T-helper 2 cell (primary cell): ENCODE data around the gene TMEM97.

Experiments used
- DNase-seq, 5 experiments: peaks; one replicate each; pipeline versions ENCODE4 v3.0.0 to v3.0.0-alpha.2; 2012 to 2022

The TMEM97 gene

GRCh38 chr17:28317099-28317965, 1.7 kb upstream of the TMEM97 start:
- no peak for DNase-seq

GRCh38 chr17:28317966-28318758, 838 bp upstream of the TMEM97 start:
- no peak for DNase-seq

GRCh38 chr17:28319598-28319935, 567 bp downstream of the TMEM97 start:
- DNase-seq: no peak

- DNase-seq: no peak
Measured at GRCh38 chr17:28320215-28321061, 1.4 kb downstream of the TMEM97 start.

GRCh38 chr17:28324267-28324745, 5.3 kb downstream of the TMEM97 start:
- DNase-seq: no peak

GRCh38 chr17:28324781-28325180, 5.8 kb downstream of the TMEM97 start:
- DNase-seq: no peak

GRCh38 chr17:28325211-28325610, 6.2 kb downstream of the TMEM97 start:
- DNase-seq: no peak

GRCh38 chr17:28326114-28326513, 7.1 kb downstream of the TMEM97 start:
- DNase-seq: no peak

GRCh38 chr17:28327031-28327607, 8.1 kb downstream of the TMEM97 start:
- peak in 1 of 5 experiments; percentile 75 for DNase-seq

GRCh38 chr17:28327709-28328108, 8.7 kb downstream of the TMEM97 start:
- no peak for DNase-seq

GRCh38 chr17:28328325-28328724, 9.3 kb downstream of the TMEM97 start:
- no peak for DNase-seq

GRCh38 chr17:28330671-28331070, 11.7 kb downstream of the TMEM97 start:
- no peak for DNase-seq

- DNase-seq: no peak
Measured at GRCh38 chr17:28331891-28332420, 13.0 kb downstream of the TMEM97 start.

- DNase-seq: no peak
Measured at GRCh38 chr17:28333083-28333746, 14.2 kb downstream of the TMEM97 start.

- DNase-seq: no peak
Measured at GRCh38 chr17:28334171-28334570, 15.2 kb downstream of the TMEM97 start.

GRCh38 chr17:28334666-28335200, 15.7 kb downstream of the TMEM97 start:
- peak in 1 of 5 experiments; percentile 32 for DNase-seq

- peak; percentile 87 to 100 (median 97) for DNase-seq
Measured at GRCh38 chr17:28335201-28335958, 16.4 kb downstream of the TMEM97 start, which contains the start of the genes IFT20 and TNFAIP1. IFT20 (minus strand) TSS chr17:28335472; CDS start chr17:28331985, 3,487 bp downstream. TNFAIP1 (plus strand) TSS chr17:28335761; CDS start chr17:28339522, 3,761 bp downstream.

- peak in 1 of 5 experiments; percentile 31 for DNase-seq
Measured at GRCh38 chr17:28335959-28336871, 17.2 kb downstream of the TMEM97 start.
